Mucosa of descending colon (tissue), 3 donors: ENCODE results near the gene EIF4E1B. TPM values are rescaled to one million over a fixed set of nuclear protein-coding genes. Genes with fewer than 3 reads are reported as not detected.

Experiments
- ATAC-seq: fragments of 200-7000 bp; cut with Tn5 transposase; one replicate; pipeline ENCODE4 v1.9.1; 2020; ENCODE audit warnings: mild to moderate bottlenecking, moderate library complexity
- DNase-seq, 3 donors: peaks; one replicate each; pipeline ENCODE4 v3.0.0-alpha.2; 2020
- H3K36me3 ChIP-seq: fragments of 200-600 bp; one replicate; pipeline ENCODE4 v1.8.0; 2021; ENCODE audit warnings: low read depth, mild to moderate bottlenecking
- H3K4me1 ChIP-seq: fragments of 200-600 bp; one replicate; pipeline ENCODE4 v1.8.0; 2021; ENCODE audit warnings: low read depth, mild to moderate bottlenecking
- H3K4me3 ChIP-seq: fragments of 200-600 bp; one replicate; pipeline ENCODE4 v1.8.0; 2021; ENCODE audit warnings: mild to moderate bottlenecking
- H3K9me3 ChIP-seq: fragments of 200-600 bp; one replicate; pipeline ENCODE4 v1.8.0; 2021; ENCODE audit warnings: mild to moderate bottlenecking
- intact Hi-C, 2 donors: fragments of 100-400 bp; cut with DNase I in 1 of 2; cut with micrococcal nuclease in 1 of 2; formaldehyde crosslinking; loops; one replicate each; pipeline versions ENCODE4 v1.11.0 to v1.11.1; 2022; cut with DNase I, micrococcal nuclease
- total RNA-seq, 3 donors: library from RNA; stranded (reverse); fragmentation: NEBNext Ultra II Directional in 2 of 3; extraction: Animal tissue kit (Norgen Biotek cat#: 25700) in 2 of 3; gene quantifications; one replicate each; pipeline versions ENCODE4 v1.2.1 to v1.2.4, GENCODE V29; 2021 to 2023
- TF ChIP-seq, protein P1 (sequence below): fragments of 200-600 bp; IDR thresholded peaks from one replicate; pipeline ENCODE4 v1.8.0; 2022; ENCODE audit warnings: antibody characterized with exemption, mild to moderate bottlenecking
- donor health status: DM: no; HTN: no; CAD: no; lungs with moderate emphysema.
- donor health status: DM: no; HTN: no; CAD: no.
- donor health status: DM: no; HTN: yes; CAD: no.

EIF4E1B gene
- total RNA-seq, 3 donors from 2014 or later: not detected

DNA sequence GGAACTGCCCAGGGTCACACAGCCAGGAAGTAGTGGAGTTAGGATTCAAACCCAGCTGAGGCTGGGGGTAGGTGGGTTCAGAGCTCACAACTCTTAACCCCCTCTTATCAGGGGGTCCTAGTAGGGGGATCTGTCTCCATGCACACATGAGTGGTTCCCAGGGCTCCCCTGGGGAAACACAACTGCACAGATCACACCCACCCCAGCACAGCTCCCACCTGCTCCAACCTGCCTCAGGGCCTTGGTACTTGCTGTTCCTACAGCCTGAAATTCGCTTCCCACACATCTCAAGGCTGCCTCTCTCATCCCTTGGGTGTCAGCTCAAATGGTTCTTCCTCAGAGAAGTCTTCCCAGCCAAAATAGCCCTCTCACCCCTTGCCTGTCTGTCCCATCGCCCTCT lies 5.0 kb upstream of the EIF4E1B start:
- DNase-seq (no peak), ATAC-seq (no peak)
- H3K4me1 ChIP-seq: peaks cover 10% of the 10 kb centered on the region
- TF ChIP-seq, protein P1, sequence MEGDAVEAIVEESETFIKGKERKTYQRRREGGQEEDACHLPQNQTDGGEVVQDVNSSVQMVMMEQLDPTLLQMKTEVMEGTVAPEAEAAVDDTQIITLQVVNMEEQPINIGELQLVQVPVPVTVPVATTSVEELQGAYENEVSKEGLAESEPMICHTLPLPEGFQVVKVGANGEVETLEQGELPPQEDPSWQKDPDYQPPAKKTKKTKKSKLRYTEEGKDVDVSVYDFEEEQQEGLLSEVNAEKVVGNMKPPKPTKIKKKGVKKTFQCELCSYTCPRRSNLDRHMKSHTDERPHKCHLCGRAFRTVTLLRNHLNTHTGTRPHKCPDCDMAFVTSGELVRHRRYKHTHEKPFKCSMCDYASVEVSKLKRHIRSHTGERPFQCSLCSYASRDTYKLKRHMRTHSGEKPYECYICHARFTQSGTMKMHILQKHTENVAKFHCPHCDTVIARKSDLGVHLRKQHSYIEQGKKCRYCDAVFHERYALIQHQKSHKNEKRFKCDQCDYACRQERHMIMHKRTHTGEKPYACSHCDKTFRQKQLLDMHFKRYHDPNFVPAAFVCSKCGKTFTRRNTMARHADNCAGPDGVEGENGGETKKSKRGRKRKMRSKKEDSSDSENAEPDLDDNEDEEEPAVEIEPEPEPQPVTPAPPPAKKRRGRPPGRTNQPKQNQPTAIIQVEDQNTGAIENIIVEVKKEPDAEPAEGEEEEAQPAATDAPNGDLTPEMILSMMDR: no peak
- intact Hi-C loops: no loop called here
- no peaks in the 10 kb centered on the region for H3K9me3 ChIP-seq
- no peaks in the 10 kb centered on the region for H3K36me3 ChIP-seq
- no peak overlapping the region for H3K4me3 ChIP-seq

DNA sequence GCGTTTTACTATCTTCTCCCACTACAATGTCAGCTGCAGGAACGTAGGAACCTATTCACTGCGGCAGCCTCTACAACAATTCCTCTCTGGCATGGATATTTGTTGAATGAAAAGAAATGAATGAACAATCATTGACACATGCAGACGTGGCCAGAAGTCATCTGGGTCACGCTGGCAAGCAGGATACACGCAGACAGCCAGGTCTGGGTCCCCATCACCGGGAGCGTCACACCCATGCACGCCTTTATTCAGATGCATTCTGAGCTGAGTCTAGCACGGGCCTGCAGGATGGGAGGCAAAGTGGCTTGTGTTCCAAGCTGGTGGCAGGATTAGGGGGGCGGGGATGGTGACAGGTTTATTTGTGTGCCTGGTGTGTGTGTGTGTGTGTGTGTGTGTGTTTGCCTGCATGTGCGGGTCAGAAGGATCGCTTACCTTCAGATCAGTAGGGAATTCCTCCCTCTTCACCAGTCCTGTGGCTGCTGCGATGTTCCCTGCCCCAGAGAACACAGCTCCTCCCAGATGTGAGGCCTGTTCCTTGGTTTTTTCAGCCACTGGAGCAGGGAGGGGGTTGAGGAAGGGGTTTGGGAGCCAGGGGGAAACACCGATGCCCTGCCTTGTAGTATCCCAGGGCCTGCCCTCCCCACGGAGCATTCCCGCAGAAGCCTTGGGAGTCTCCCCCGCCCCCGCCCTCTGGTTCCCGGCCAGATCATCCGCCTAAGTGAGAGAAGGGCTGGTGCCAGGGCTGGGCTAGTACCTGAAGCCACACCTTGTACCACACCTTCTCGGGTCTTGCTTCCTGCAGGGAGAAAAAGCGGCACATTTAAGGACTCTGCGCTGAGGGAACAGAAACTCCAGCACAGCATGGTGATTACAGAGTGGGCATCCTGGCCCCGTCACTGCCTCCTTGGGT lies 4.3 kb upstream of the EIF4E1B start:
- no peaks in the 10 kb centered on the region for H3K36me3 ChIP-seq
- DNase-seq (peak in 2 of 3 donors; percentile 74 to 76), ATAC-seq (peak; percentile 86)
- no peaks in the 10 kb centered on the region for H3K9me3 ChIP-seq
- peaks cover 12% of the 10 kb centered on the region for H3K4me1 ChIP-seq
- TF ChIP-seq, protein P1: no peak
- H3K4me3 ChIP-seq: no peak overlapping the region
- intact Hi-C loops: no loop called here

DNA sequence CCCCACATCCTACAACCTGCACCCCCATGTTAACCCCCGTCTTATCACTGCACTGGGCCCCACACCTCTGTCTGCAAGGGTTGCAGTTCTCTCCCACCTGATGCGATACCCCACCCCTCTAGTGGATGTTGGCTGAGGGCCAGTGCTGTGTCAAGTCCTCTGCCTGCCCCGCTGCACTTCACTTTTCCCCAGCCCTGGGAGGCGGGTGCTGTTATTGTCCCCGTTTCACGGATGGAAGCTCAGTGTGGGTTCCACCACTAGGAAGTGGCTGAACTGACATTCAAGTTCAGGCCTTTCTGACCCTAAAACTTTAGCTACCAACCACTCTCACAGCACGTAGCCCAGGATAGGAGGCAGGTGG lies 3.6 kb upstream of the EIF4E1B start:
- TF ChIP-seq, protein P1: no peak
- Histone ChIP-seq H3K36me3 (no peaks in the 10 kb centered on the region), H3K4me3 (no peak overlapping the region), H3K4me1 (peaks cover 12% of the 10 kb centered on the region), H3K9me3 (no peaks in the 10 kb centered on the region)
- no peak for ATAC-seq
- intact Hi-C loops: no loop called here
- no peak for DNase-seq

DNA sequence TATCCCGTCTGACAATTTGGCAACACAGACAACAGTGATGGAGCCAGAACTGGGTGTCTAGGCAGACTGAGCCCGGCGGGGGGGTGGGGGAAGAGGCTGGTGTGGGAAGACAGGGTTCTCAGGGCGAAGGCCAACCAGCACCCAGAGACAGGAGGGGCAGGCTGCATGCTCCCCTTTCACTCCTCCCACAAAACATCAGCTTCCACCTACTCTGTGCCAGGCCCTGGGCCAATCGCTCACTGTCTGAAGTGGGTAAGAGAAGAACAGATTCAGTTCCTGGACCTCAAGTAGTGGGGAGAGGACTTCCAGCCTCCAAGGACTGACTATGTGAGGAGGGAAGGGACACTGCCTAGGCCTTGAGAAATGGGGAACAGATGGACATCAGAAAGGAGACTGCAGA lies 2.9 kb upstream of the EIF4E1B start:
- H3K9me3 ChIP-seq: no peaks in the 10 kb centered on the region
- TF ChIP-seq, protein P1: no peak
- ATAC-seq: no peak
- peaks cover 12% of the 10 kb centered on the region for H3K4me1 ChIP-seq
- no peaks in the 10 kb centered on the region for H3K36me3 ChIP-seq
- H3K4me3 ChIP-seq: no peak overlapping the region
- intact Hi-C loops: no loop called here
- no peak for DNase-seq

DNA sequence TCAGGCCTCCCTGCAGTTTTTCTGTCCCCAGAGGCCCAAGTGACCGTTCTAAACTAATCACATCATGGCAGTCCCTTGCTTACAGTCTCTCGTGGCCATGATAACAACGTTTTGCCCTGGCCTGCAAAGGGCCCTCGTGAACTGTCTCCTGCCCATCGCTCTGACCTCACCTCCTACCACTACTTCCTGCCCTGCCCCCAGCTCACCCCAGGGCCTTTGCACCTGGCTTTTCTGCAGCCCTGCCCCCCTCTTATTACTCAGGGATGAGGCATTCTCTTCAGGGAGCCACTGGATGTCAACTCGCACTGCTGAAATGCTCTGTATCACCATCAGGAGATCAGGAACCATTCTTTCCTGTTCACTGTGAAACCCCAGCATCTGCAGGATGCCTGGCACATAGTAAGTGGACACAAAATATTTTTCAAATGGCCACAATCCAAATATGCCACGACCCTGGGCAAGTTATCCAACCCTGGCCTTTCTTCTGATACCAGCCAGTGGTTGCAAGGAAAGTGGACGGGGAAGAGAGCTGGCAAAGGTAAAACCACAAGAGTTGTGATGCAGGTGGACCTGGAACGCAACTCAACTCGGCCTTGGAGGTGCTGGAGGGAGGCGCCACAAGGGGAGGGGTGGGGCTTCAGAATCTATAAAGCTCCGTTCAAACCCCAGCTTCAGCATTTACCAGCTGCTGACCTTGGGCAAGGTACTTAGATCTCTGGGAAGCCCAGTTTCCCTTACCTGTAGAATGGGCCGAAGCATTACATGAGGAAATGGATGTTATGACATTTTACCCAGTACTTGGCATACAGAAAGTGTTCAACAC lies 1.9 kb upstream of the EIF4E1B start:
- TF ChIP-seq, protein P1: no peak
- Histone ChIP-seq H3K36me3 (no peaks in the 10 kb centered on the region), H3K4me1 (peaks cover 12% of the 10 kb centered on the region), H3K4me3 (no peak overlapping the region), H3K9me3 (no peaks in the 10 kb centered on the region)
- ATAC-seq (no peak), DNase-seq (no peak)
- intact Hi-C loops: no loop called here
